HG02763 (cell line): ENCODE measurements around the gene ZNF101.
A peak's percentile ranks its signal among the peaks of the same experiment; 100 is the strongest.
"Not testable (repeated sequence)": the region's sequence is repeated elsewhere in the genome, so short reads cannot be mapped to it uniquely, and the experiment has no call there.

ENCODE experiments used
- ATAC-seq: cut with Tn5 transposase; IDR thresholded peaks from one replicate; pipeline ENCODE4 v1.9.1; 2021; ENCODE audit warnings: mild to moderate bottlenecking, moderate library complexity; ENCODE audit not compliant: unreplicated experiment

ZNF101 gene

DNA sequence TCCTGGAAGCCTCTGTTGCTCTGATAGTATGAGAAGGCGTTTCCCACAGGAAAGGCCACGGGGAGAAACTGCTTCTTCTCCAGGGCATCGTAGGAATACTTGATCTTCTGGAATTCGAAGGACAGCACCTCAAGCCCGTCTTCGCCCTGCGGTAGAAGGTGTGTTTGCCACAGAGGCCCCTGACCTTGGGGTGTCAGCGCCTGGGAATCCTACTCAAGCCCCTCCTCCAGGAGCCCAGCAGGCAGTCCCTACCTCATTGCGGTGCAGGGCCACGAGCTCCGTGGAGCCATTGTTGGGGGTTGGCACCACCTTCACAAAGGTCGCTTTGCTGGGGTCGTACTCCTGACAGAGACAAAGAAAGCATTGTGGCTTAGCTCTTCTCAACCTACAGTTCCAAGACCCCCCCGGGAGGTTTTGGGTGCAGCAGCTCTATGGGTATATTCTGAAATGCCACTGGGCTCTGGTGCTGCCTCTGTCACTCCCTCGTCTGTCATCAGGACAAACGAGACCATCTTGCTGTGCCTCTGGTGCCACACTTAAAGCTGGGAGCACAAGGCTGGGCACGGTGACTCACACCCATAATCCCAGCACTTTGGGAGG lies 8.9 kb upstream of the ZNF101 start:
- ATAC-seq, result no peak

DNA sequence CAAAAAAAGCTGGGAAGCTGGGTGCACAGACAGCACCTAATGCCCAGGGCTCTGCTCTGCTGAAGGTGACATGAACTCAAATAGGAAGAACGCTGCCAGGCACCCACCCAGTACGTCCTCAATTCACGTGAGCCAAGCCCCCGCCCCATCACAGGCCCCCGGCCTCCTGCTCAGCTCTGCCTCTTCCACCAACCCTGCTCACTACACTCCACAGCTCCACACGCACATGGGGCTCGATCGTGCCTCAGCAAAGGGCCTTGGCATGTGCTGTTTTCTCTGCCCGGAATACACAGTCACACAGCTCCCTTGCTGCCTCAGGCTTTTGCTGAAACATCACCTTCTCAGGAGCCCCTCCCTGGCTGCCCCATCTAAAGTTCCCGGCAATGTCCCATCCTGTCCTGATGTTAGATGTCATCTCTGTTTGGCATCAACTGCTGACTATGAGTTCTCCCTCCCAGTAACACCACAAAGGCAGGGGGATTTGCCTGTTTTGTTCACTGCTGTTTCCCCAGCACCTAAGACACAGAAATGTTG lies 7.4 kb upstream of the ZNF101 start:
- no peak for ATAC-seq

DNA sequence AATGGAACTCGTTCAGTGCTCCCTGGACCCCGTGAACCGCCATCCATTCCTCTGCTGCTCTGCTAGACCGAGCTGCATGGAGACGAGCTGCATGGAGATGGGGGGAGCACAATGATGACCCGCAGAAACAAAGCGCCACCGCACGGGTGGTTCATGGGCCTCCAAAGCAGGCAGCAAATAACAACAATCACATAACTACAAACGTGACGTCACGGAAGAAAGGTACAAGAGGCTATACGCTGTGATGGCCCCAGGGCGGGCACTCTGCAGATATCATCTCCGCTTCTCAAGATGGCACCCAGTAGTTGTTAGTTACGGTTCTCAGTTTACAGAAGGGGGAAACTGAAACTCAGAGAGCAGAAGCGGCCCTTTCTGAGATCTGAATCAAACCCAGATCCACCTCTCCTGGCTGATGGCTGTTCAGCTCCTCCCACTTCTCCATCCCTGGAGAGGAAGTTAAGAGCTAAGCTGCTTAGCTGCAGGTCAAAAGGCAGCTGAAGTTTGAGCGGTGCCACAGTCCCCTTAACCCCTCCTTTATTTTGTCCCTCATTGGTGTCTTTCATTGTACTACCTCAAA lies 6.9 kb upstream of the ZNF101 start:
- peak; percentile 24 for ATAC-seq

DNA sequence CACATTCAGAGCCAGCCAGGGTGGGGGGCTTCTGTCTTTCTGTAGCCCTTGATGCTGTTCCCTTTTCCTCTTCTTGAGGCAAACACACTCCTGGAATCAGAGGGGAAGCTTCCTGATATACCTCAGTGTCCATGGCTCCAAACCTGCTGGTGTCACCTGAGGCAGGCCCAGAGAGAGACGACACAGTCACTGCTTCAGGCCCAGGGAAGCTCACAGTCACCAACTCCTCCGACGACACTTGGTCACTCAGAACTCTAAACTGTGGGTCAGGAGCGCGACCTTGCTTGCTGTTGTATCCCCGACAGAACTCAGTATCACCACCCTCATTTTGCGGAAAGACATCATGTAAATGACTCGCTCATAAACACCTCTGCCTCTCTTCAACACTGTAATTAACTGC lies 6.3 kb upstream of the ZNF101 start:
- ATAC-seq, result no peak

DNA sequence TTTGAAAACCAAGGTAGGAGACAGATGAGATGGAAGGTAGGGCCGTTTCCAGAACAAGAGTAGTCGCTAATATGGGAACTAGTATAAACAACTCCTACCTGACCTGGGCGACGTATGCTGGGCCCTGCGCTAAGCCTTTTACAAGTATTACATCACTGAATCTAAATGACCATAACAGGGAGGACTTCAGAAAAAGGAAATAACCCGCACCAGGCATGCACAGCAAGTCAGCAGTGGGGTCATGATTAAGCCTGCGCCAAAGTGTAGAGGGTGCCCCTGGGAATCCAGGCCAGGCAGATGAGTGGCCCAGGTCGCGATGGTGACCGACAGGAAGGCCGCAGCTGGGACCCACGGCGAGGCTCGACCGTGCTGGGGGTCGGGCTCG lies 5.8 kb upstream of the ZNF101 start:
- ATAC-seq, result peak; percentile 4

DNA sequence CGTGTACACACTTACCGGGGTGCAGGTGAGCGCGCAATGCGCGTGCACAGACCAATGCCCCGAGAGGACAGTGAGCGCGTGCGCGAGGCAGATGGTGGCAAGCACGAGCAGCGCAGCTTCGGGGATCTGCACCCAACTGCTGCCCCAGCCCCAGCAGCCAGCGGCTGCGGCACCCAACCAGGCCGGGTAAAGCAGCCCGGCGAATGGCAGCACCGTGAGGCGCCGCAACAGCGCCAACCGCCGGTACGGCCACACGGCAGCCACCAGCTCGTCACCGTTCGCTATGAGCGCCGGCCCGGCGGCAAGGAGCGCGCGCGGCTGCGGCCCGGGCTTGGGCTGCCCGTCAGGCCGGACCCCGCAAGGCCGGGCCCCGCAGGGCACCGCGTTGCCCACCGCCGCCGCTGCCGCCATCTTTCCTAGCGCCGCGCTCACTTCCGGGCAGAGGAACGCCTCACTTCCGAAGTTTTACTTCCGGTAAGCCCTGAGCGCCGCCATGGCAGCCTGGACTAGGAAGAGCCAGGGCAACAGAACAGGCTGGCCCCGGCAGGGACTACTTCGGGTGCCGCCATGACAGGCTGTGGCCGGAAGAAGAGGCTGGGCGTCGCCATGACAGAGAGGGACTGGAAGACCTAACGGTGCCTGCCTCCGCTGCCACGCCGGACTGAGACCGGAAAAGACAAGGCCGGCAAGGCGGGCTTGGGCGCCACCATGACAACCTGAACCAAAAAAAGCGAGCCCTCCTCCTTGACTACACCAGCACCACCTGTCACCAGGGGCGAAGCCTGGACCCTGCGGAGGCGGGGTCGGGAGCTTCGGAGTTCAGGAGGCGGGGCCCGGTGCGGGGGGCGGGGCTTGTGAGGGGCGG lies 5.2 kb upstream of the ZNF101 start, which contains the start of gene ATP13A1:
TSS of gene ATP13A1 (minus strand) at position 421 of the 865 bp plus-strand sequence. CDS start at position 411, 10 bp downstream.
- ATAC-seq, result peak; percentile 74

DNA sequence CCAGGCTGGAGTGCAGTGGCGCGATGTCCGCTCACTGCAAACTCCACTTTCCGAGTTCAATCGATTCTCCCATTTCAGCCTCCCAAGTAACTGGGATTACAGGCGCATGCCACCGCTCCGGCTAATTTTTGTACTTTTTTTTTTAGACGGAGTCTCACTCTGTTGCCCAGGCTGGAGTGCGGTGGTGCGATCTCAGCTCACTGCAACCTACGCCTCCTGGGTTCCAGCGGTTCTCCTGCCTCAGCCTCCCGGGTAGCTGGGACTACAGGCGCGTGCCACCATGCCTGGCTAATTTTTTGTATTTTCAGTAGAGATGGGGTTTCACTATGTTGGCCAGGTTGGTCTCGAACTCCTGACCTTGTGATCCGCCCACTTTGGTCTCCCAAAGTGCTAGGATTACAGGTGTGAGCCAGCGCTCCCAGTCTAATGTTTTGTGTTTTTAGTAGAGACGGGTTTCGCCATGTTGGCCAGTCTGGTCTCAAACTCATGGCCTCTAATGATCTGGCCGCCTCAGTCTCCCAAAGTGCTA lies 3.2 kb upstream of the ZNF101 start:
- not testable (repeated sequence) for ATAC-seq

DNA sequence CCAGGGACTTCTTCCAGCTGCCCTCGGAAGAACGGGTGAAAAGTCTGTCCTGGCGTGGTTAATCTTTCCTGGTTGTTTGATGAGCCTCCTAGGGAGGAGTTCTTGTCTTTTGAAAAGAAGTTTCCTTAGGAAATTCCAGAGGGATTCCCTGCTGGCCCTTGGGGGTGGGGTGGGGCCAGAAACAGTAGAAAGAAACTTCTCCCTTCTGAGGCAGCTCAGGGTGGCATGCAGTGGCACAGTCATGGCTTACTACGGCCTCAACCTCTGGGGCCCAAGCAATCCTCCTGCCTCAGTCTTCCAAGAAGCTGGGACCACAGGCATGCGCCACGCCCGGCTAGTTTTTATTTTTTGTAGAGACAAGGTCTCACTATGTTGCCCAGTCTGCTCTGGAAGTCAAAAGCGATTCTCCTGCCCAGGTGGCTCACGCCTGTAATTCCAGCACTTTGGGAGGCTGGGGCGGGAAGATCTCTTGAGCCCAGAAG lies 1.5 kb downstream of the ZNF101 start:
- ATAC-seq, result no peak

DNA sequence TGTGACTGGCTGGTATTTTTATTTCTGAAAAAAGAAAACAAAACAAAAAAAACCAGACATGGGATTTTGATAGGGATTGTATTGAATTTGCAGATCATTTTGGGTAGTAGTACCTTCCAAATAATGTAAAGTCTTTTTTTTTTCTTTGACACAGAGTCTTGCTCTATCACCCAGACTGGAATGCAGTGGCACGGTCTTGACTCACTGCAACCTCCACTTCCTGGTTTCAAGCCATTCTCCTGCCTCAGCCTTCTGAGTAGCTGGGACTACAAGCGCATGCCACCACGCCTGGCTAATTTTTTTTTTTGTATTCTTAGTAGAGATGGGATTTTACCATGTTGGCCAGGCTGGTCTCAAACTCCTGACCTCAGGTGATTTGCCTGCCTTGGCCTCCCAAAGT lies 4.2 kb downstream of the ZNF101 start:
- ATAC-seq, result no peak

DNA sequence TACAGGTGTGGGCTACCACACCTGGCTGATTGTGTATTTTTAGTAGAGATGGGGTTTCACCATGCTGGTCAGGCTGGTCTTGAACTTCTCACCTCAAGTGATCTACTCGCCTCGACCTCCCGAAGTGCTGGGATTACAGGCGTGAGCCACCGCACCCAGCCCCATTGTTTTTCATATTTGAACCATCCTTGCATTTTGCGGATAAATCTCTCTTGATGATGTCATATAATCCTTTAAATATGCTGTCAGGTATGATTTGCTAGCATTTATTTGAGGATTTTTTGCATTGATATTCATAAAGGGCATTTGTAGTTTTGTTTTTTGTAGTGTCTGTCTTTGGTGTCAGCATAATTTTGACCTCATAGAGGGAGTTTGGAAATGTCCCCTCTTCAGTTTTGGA lies 5.7 kb downstream of the ZNF101 start:
- no peak for ATAC-seq

DNA sequence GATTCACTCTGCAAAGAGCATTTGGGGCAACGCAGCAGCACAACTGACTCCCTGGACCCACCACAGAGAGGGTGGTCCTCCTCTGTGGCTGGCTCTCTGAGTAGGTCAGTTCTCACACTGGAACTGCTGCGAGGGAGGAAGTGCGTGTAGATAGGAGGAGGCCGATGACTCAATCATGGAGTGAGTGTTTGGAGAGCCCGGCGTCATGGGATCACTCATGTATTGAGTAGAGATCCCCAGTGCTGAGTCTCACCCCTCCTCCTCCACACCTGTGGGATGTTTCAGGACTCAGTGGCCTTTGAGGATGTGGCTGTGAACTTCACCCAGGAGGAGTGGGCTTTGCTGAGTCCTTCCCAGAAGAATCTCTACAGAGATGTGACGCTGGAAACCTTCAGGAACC lies 8.9 kb downstream of the ZNF101 start:
- no peak for ATAC-seq

DNA sequence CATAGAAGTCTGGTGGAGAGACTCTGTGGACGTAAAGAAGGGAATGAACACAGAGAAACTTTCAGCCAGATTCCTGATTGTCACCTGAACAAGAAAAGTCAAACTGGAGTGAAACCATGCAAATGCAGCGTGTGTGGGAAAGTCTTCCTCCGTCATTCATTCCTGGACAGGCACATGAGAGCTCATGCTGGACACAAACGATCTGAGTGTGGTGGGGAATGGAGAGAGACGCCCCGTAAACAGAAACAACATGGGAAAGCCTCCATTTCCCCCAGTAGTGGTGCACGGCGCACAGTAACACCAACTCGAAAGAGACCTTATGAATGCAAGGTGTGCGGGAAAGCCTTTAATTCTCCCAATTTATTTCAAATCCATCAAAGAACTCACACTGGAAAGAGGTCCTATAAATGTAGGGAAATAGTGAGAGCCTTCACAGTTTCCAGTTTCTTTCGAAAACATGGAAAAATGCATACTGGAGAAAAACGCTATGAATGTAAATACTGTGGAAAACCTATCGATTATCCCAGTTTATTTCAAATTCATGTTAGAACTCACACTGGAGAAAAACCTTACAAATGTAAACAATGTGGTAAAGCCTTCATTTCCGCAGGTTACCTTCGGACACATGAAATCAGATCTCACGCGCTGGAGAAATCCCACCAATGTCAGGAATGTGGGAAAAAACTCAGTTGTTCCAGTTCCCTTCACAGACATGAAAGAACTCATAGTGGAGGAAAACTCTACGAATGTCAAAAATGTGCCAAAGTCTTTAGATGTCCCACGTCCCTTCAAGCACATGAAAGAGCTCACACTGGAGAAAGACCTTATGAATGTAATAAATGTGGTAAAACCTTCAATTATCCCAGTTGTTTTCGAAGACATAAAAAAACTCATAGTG lies 10.8 kb downstream of the ZNF101 start:
- ATAC-seq, result no peak

DNA sequence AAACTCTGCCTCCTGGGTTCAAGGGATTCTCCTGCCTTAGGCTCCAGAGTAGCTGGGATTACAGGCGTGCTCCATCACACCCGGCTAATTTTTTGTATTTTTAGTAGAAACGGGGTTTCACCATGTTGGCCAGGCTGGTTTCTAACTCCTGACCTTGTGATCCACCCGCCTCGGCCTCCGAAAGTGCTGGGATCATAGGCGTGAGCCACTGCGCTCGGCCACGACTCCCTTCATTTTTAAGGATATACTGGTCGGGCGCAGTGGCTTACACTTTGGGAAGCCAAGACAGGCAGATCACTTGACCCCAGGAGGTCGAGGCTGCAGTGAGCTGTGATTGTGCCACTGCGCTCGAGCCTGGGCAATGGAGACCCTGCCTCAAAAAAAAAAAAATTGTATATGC lies 17.5 kb downstream of the ZNF101 start:
- ATAC-seq, result not testable (repeated sequence)

DNA sequence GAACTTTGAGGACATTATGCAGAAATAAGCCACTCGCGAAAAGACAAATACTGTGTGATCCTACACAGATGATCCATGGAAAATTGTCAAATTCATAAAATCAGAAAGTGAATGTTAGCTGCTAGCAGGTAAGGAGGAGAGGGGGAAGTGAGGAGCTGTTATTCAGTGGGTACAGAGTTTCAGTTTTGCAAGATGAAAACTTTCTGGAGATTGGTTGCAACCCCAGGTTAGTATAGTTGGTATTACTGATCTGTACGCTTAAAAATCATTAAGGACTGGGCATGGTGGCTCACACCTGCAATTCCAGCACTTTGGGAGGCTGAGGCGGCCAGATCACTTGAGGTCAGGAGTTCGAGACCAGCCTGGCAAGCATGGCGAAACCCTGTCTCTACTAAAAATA lies 17.9 kb downstream of the ZNF101 start:
- no peak for ATAC-seq

DNA sequence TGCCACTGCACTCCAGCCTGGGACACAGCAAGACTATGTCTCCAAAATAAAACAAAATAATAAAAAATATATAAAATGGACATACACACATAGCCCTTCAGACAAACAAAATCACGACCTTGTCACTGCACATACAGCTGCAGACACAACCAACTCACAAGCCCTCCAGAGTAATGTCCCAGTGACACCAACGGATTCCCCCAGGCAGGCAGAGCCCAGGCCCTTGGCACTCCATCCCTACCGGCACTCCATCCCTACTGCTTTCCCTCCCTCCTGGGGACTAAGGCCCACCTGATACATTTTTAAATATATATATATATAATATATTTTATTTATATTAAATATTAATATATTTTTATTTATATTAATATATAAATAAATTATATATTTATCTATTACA lies 18.5 kb downstream of the ZNF101 start:
- no peak for ATAC-seq

DNA sequence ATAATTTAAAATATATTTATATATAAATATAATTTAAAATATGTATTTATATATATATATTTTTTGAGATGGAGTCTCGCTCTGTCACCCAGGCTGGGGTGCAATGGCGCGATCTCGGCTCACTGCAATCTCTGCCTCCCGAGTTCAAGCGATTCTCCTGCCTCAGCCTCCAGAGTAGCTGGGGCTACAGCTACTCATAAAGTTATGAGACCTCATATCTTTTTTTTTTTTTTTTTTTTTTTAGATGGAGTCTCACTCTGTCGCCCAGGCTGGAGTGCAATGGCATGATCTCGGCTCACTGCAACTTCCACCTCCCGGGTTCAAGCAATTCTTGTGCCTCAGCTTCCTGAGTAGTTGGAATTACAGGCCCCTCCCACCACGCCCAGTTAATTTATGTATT lies 20.4 kb downstream of the ZNF101 start:
- ATAC-seq, result not testable (repeated sequence)

DNA sequence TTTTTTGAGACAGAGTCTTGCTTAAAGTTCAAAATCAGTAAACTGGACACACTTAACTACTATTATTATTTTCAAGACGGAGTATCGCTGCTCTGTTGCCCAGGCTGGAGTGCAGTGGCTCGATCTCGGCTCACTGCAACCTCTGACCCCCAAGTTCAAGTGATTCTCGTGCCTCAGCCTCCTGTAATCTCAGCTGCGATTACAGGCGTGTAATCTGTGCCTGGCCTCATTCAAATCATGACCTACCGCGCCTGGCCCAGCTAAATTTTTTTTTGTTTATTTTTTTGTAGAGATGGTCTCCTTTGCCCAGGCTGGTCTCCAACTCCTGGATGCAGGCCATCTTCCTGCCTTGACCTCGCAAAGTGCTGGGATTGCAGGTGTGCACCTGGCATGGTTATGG lies 23.0 kb downstream of the ZNF101 start:
- ATAC-seq, result no peak

DNA sequence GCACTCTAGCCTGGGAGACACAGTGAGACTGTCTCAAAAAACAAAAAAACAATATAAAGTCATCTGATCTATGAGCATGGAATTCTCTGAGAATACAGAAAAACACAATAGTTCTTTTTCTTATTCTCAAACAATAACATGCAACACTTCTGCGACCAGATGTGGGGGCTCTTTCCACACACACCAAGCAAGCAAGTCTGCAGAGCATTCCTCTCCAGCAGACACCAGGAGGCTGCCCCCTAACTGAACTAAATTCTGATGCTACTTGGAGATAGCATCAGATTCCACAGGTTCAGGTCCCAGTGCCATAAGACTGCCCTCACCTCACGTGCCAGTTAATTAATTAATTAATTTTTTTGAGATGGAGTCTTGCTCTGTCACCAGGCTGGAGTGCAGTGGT lies 27.7 kb downstream of the ZNF101 start:
- ATAC-seq, result no peak

DNA sequence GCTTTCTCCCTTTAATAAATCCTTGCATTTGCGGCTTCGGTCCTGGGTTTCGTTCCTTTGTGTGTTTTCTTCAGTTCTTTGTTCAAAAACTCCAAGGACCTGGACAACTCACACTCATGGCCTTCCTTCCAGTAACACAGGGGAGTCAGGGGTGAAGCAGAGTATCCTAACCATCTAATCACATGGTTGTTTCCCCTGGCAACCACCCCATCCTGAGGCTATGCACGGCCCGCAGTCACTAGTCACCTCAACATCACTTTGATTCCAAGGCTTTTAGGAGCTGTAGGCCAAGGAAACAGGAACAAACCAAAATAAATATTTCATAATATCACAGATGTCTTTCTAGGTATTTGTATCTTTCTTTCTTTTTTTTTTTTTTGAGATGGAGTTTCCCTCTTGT lies 28.9 kb downstream of the ZNF101 start:
- no peak for ATAC-seq

DNA sequence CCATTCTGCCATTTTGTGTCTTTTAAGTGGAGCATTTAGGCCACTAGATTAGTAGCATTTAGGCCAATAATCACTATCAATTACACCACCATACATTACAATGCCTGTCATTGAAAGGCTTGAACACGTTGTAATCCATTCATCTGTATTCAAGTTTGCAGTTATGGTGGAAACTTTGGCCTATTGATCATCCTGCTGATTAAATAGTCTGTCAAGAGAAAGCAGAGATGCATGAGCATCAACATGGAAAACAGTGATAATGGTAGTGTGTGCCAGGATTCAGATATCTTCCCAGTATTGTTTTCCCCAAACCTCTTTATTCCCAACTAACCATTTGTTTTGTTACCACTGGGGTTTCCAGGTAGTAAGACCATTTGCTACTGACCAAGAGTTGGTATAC lies 31.9 kb downstream of the ZNF101 start:
- ATAC-seq, result not testable (repeated sequence)
